SIG-M5 treated with dmso at 0.1 percent for 504 hours (cell line): ENCODE data around the gene VBP1.
"Not testable (repeated sequence)": the region's sequence is repeated elsewhere in the genome, so short reads cannot be mapped to it uniquely, and the experiment has no call there.

Experiments
- DNase-seq: peaks from one replicate; lab custom pipeline; 2025; ENCODE audit not compliant: unreplicated experiment; lab: John Stamatoyannopoulos, UW

The VBP1 gene

GRCh38 chrX:155263854-155264628, 47.8 kb downstream of the VBP1 start, which contains the start of gene RAB39B:
Gene RAB39B, minus strand, starts transcription at chrX:155264491. Its CDS starts 203 bp downstream, at chrX:155264288.
- DNase-seq, result peak; percentile 22

- DNase-seq, result no peak
These were observed 50.2 kb downstream of the VBP1 start for GRCh38 chrX:155266439-155266838.

- DNase-seq, result not testable (repeated sequence)
These were observed 51.7 kb downstream of the VBP1 start for GRCh38 chrX:155267995-155268394.

GRCh38 chrX:155270969-155271368, 54.7 kb downstream of the VBP1 start:
- no peak for DNase-seq

GRCh38 chrX:155279873-155280272, 63.6 kb downstream of the VBP1 start:
- DNase-seq, result no peak
